ENCODE data around the gene RPL34. TPM values are rescaled to one million over a fixed set of nuclear protein-coding genes. Genes with fewer than 3 reads are reported as not detected.
A peak's percentile ranks its signal among the peaks of the same experiment; 100 is the strongest.

The RPL34 gene
- total RNA-seq, 1 experiment from 2014 or later: 2,083 TPM

- peaks cover 31% of the 10 kb centered on the region for H3K4me1 ChIP-seq (ENCODE audit: low read length)
- H3K9me3 ChIP-seq (ENCODE audit: low read length): peaks cover 6% of the 10 kb centered on the region; the same call in 1 of the 2 replicates
- no peak overlapping the region for H3K27ac ChIP-seq (ENCODE audit: low read length)
- H3K4me3 ChIP-seq (ENCODE audit: low read length): peak overlapping the region; percentile 88
- peak overlapping the region; percentile 78 for H2AFZ ChIP-seq (ENCODE audit: low read length)
- H3K9me2 ChIP-seq (replicated peaks; ENCODE audit: insufficient read depth, low read length): no peaks in the 10 kb centered on the region
- H3K79me2 ChIP-seq (ENCODE audit: low read length): peaks cover 42% of the 10 kb centered on the region
- peaks cover 40% of the 10 kb centered on the region for H4K20me1 ChIP-seq (ENCODE audit: insufficient read depth, low read depth, low read length)
- H3K9ac ChIP-seq (ENCODE audit: low read length): peak overlapping the region; percentile 58
- peak overlapping the region; percentile 70 for H3K4me2 ChIP-seq (ENCODE audit: low read depth, low read length, poor library complexity, severe bottlenecking)
- no peaks in the 10 kb centered on the region for H3K27me3 ChIP-seq (ENCODE audit: low read length)
- DNase-seq: peak; percentile 48
- peaks cover 39% of the 10 kb centered on the region for H3K36me3 ChIP-seq (ENCODE audit: insufficient read depth, low read length)
These were observed 840 bp upstream of the RPL34 start for GRCh38 chr4:108619372-108620100.

GRCh38 chr4:108620933-108621905, 843 bp downstream of the RPL34 start:
- H3K4me3 ChIP-seq (ENCODE audit: low read length): peak overlapping the region; percentile 88
- peak overlapping the region; percentile 79 for H3K27ac ChIP-seq (ENCODE audit: low read length)
- no peak for DNase-seq
- peaks cover 56% of the 10 kb centered on the region for H3K36me3 ChIP-seq (ENCODE audit: insufficient read depth, low read length)
- H3K9me2 ChIP-seq (replicated peaks; ENCODE audit: insufficient read depth, low read length): no peaks in the 10 kb centered on the region
- H3K27me3 ChIP-seq (ENCODE audit: low read length): no peaks in the 10 kb centered on the region
- H3K4me1 ChIP-seq (ENCODE audit: low read length): peaks cover 31% of the 10 kb centered on the region
- H2AFZ ChIP-seq (ENCODE audit: low read length): no peak overlapping the region
- H3K9me3 ChIP-seq (ENCODE audit: low read length): no peaks in the 10 kb centered on the region
- H3K79me2 ChIP-seq (ENCODE audit: low read length): peaks cover 43% of the 10 kb centered on the region
- H3K4me2 ChIP-seq (ENCODE audit: low read depth, low read length, poor library complexity, severe bottlenecking): peak overlapping the region; percentile 97
- H3K9ac ChIP-seq (ENCODE audit: low read length): peak overlapping the region; percentile 92
- H4K20me1 ChIP-seq (ENCODE audit: insufficient read depth, low read depth, low read length): peaks cover 46% of the 10 kb centered on the region

- Histone ChIP-seq H3K4me3 (ENCODE audit: low read length) (peak overlapping the region; percentile 88), H3K9ac (ENCODE audit: low read length) (peak overlapping the region; percentile 92; the same call in 1 of the 2 replicates), H2AFZ (ENCODE audit: low read length) (no peak overlapping the region), H3K9me3 (ENCODE audit: low read length) (no peaks in the 10 kb centered on the region), H3K36me3 (ENCODE audit: insufficient read depth, low read length) (peaks cover 56% of the 10 kb centered on the region), H3K4me1 (ENCODE audit: low read length) (peaks cover 31% of the 10 kb centered on the region), H4K20me1 (ENCODE audit: insufficient read depth, low read depth, low read length) (peaks cover 46% of the 10 kb centered on the region), H3K9me2 (replicated peaks; ENCODE audit: insufficient read depth, low read length) (no peaks in the 10 kb centered on the region), H3K27ac (ENCODE audit: low read length) (no peak overlapping the region), H3K79me2 (ENCODE audit: low read length) (peaks cover 43% of the 10 kb centered on the region), H3K4me2 (ENCODE audit: low read depth, low read length, poor library complexity, severe bottlenecking) (peak overlapping the region; percentile 97), H3K27me3 (ENCODE audit: low read length) (no peaks in the 10 kb centered on the region)
- DNase-seq: no peak
These were observed 1.6 kb downstream of the RPL34 start for GRCh38 chr4:108622022-108622421.

GRCh38 chr4:108622828-108623227, 2.5 kb downstream of the RPL34 start:
- no peak overlapping the region for H3K9ac ChIP-seq (ENCODE audit: low read length)
- DNase-seq: no peak
- no peak overlapping the region for H3K27ac ChIP-seq (ENCODE audit: low read length)
- H2AFZ ChIP-seq (ENCODE audit: low read length): no peak overlapping the region
- no peak overlapping the region for H3K4me3 ChIP-seq (ENCODE audit: low read length)
- H3K4me2 ChIP-seq (ENCODE audit: low read depth, low read length, poor library complexity, severe bottlenecking): peak overlapping the region; percentile 11
- H3K9me3 ChIP-seq (ENCODE audit: low read length): no peaks in the 10 kb centered on the region
- H3K79me2 ChIP-seq (ENCODE audit: low read length): peaks cover 43% of the 10 kb centered on the region
- H3K4me1 ChIP-seq (ENCODE audit: low read length): peaks cover 31% of the 10 kb centered on the region
- H3K27me3 ChIP-seq (ENCODE audit: low read length): no peaks in the 10 kb centered on the region
- peaks cover 56% of the 10 kb centered on the region for H3K36me3 ChIP-seq (ENCODE audit: insufficient read depth, low read length)
- peaks cover 48% of the 10 kb centered on the region for H4K20me1 ChIP-seq (ENCODE audit: insufficient read depth, low read depth, low read length)
- H3K9me2 ChIP-seq (replicated peaks; ENCODE audit: insufficient read depth, low read length): no peaks in the 10 kb centered on the region

GRCh38 chr4:108624263-108625056, 4.1 kb downstream of the RPL34 start:
- Histone ChIP-seq H3K36me3 (ENCODE audit: insufficient read depth, low read length) (peaks cover 64% of the 10 kb centered on the region), H3K79me2 (ENCODE audit: low read length) (peaks cover 43% of the 10 kb centered on the region), H3K27me3 (ENCODE audit: low read length) (no peaks in the 10 kb centered on the region), H3K27ac (ENCODE audit: low read length) (no peak overlapping the region), H3K4me3 (ENCODE audit: low read length) (no peak overlapping the region), H3K4me1 (ENCODE audit: low read length) (peaks cover 25% of the 10 kb centered on the region), H3K9me2 (replicated peaks; ENCODE audit: insufficient read depth, low read length) (no peaks in the 10 kb centered on the region), H3K4me2 (ENCODE audit: low read depth, low read length, poor library complexity, severe bottlenecking) (no peak overlapping the region), H3K9ac (ENCODE audit: low read length) (no peak overlapping the region), H3K9me3 (ENCODE audit: low read length) (no peaks in the 10 kb centered on the region), H4K20me1 (ENCODE audit: insufficient read depth, low read depth, low read length) (peaks cover 49% of the 10 kb centered on the region), H2AFZ (ENCODE audit: low read length) (no peak overlapping the region)
- no peak for DNase-seq

- Histone ChIP-seq H3K9me2 (replicated peaks; ENCODE audit: insufficient read depth, low read length) (no peaks in the 10 kb centered on the region), H3K9ac (ENCODE audit: low read length) (no peak overlapping the region), H2AFZ (ENCODE audit: low read length) (no peak overlapping the region), H4K20me1 (ENCODE audit: insufficient read depth, low read depth, low read length) (peaks cover 43% of the 10 kb centered on the region), H3K9me3 (ENCODE audit: low read length) (no peaks in the 10 kb centered on the region), H3K27ac (ENCODE audit: low read length) (no peak overlapping the region), H3K4me1 (ENCODE audit: low read length) (peaks cover 19% of the 10 kb centered on the region), H3K27me3 (ENCODE audit: low read length) (no peaks in the 10 kb centered on the region), H3K36me3 (ENCODE audit: insufficient read depth, low read length) (peaks cover 72% of the 10 kb centered on the region), H3K79me2 (ENCODE audit: low read length) (peaks cover 36% of the 10 kb centered on the region), H3K4me3 (ENCODE audit: low read length) (no peak overlapping the region), H3K4me2 (ENCODE audit: low read depth, low read length, poor library complexity, severe bottlenecking) (no peak overlapping the region)
- DNase-seq: no peak
These were observed 5.7 kb downstream of the RPL34 start for GRCh38 chr4:108626056-108626455.

- Histone ChIP-seq H3K9ac (ENCODE audit: low read length) (no peak overlapping the region), H3K27ac (ENCODE audit: low read length) (no peak overlapping the region), H2AFZ (ENCODE audit: low read length) (no peak overlapping the region), H3K4me2 (ENCODE audit: low read depth, low read length, poor library complexity, severe bottlenecking) (no peak overlapping the region), H3K4me1 (ENCODE audit: low read length) (no peaks in the 10 kb centered on the region; the same call in 1 of the 2 replicates), H3K9me3 (ENCODE audit: low read length) (no peaks in the 10 kb centered on the region), H3K36me3 (ENCODE audit: insufficient read depth, low read length) (peaks cover 68% of the 10 kb centered on the region; the same call in 1 of the 2 replicates), H3K79me2 (ENCODE audit: low read length) (peaks cover 12% of the 10 kb centered on the region), H4K20me1 (ENCODE audit: insufficient read depth, low read depth, low read length) (peaks cover 20% of the 10 kb centered on the region), H3K9me2 (replicated peaks; ENCODE audit: insufficient read depth, low read length) (no peaks in the 10 kb centered on the region), H3K27me3 (ENCODE audit: low read length) (no peaks in the 10 kb centered on the region), H3K4me3 (ENCODE audit: low read length) (no peak overlapping the region)
- DNase-seq: no peak
These were observed 8.0 kb downstream of the RPL34 start for GRCh38 chr4:108628411-108628810.

All from Karpas-422 (cell line).